Vagina (tissue), 2 donors: ENCODE measurements around the gene MAB21L3.

Experiments used
- CTCF ChIP-seq, 3 experiments: fragments of 450-650 bp in 2 of 3; fragments of 200-600 bp in 1 of 3; sonication (generic) in 1 of 3; IDR thresholded peaks; one replicate each; pipeline ENCODE4 v1.5.1; 2017 to 2019; ENCODE audit warnings: antibody characterized with exemption in 3 of 3, mild to moderate bottlenecking in 2 of 3, moderate library complexity in 2 of 3
- POLR2A ChIP-seq, 2 donors: fragments of 450-650 bp; IDR thresholded peaks; one replicate each; pipeline ENCODE4 v1.6.1; 2017; ENCODE audit warnings: antibody characterized with exemption in 2 of 2, mild to moderate bottlenecking in 2 of 2, moderate library complexity in 2 of 2

GRCh38 chr1:116175611-116176010, 64.4 kb downstream of the MAB21L3 start:
- no peak for TF ChIP-seq CTCF (IDR thresholded peaks at IDR 0.05)
- TF ChIP-seq POLR2A (IDR thresholded peaks at IDR 0.05): no peak
